H7 (cell line): ENCODE data around the gene ANKS1A. TPM values are rescaled to one million over a fixed set of nuclear protein-coding genes. Genes with fewer than 3 reads are reported as not detected.

Experiments
- DNase-seq: peaks from one replicate; pipeline ENCODE4 v3.0.0; 2012
- H3K27me3 ChIP-seq: 2 replicates; pipeline ENCODE4 v1.6.0; 2011; ENCODE audit warnings: mild to moderate bottlenecking, low read length; ENCODE audit not compliant: control insufficient read depth, insufficient read depth
- H3K36me3 ChIP-seq: replicated peaks from 2 replicates; pipeline ENCODE4 v1.5.1; 2011; ENCODE audit warnings: low read length; ENCODE audit not compliant: control insufficient read depth, insufficient read depth
- H3K4me3 ChIP-seq: 2 replicates; pipeline ENCODE4 v1.5.1; 2011; ENCODE audit warnings: low read depth, mild to moderate bottlenecking, control low read depth, low read length, moderate library complexity; ENCODE audit not compliant: insufficient read depth
- total RNA-seq: library from RNA; depleted of rRNA; stranded (reverse); fragments of >200 nt; shearing (Covaris generic); gene quantifications from 2 replicates; pipeline ENCODE4 v1.2.3, GENCODE V29; 2014

ANKS1A gene
- total RNA-seq, 1 experiment from 2014 or later = 22.4 TPM

GRCh38 chr6:35051396-35051795 is 162.3 kb downstream of the ANKS1A start:
- Histone ChIP-seq H3K27me3 (no peaks in the 10 kb centered on the region), H3K36me3 (peaks cover 5% of the 10 kb centered on the region), H3K4me3 (no peak overlapping the region)
- no peak for DNase-seq

- H3K27me3 ChIP-seq = no peaks in the 10 kb centered on the region
These were observed 163.0 kb downstream of the ANKS1A start for GRCh38 chr6:35051997-35052583.

GRCh38 chr6:35052694-35053565 is 163.9 kb downstream of the ANKS1A start:
- no peak overlapping the region for H3K4me3 ChIP-seq
- no peaks in the 10 kb centered on the region for H3K27me3 ChIP-seq
- peak; percentile 28 for DNase-seq
- peaks cover 5% of the 10 kb centered on the region for H3K36me3 ChIP-seq

More at GRCh38 chr6:35051997-35052583, 163.0 kb downstream of the ANKS1A start:
- no peak for DNase-seq
- Histone ChIP-seq H3K36me3 (peaks cover 5% of the 10 kb centered on the region), H3K4me3 (no peak overlapping the region)

GRCh38 chr6:35053701-35054100 is 164.6 kb downstream of the ANKS1A start:
- DNase-seq = no peak
- H3K27me3 ChIP-seq = no peaks in the 10 kb centered on the region
- peaks cover 8% of the 10 kb centered on the region for H3K36me3 ChIP-seq

GRCh38 chr6:35054106-35054742 is 165.2 kb downstream of the ANKS1A start:
- no peak overlapping the region for H3K4me3 ChIP-seq
- peaks cover 9% of the 10 kb centered on the region for H3K36me3 ChIP-seq
- no peak for DNase-seq
- H3K27me3 ChIP-seq = no peaks in the 10 kb centered on the region

More at GRCh38 chr6:35053701-35054100, 164.6 kb downstream of the ANKS1A start:
- no peak overlapping the region for H3K4me3 ChIP-seq

GRCh38 chr6:35054743-35055130 is 165.7 kb downstream of the ANKS1A start:
- no peak for DNase-seq
- no peak overlapping the region for H3K4me3 ChIP-seq
- no peaks in the 10 kb centered on the region for H3K27me3 ChIP-seq
- peaks cover 9% of the 10 kb centered on the region for H3K36me3 ChIP-seq

- no peak for DNase-seq
- Histone ChIP-seq H3K27me3 (no peaks in the 10 kb centered on the region), H3K36me3 (peaks cover 12% of the 10 kb centered on the region), H3K4me3 (no peak overlapping the region)
These were observed 166.8 kb downstream of the ANKS1A start for GRCh38 chr6:35055891-35056290.

GRCh38 chr6:35056952-35057351 is 167.9 kb downstream of the ANKS1A start:
- Histone ChIP-seq H3K27me3 (no peaks in the 10 kb centered on the region), H3K4me3 (no peak overlapping the region), H3K36me3 (peaks cover 13% of the 10 kb centered on the region)
- no peak for DNase-seq

- Histone ChIP-seq H3K4me3 (no peak overlapping the region), H3K27me3 (no peaks in the 10 kb centered on the region), H3K36me3 (peaks cover 15% of the 10 kb centered on the region)
- no peak for DNase-seq
These were observed 168.6 kb downstream of the ANKS1A start for GRCh38 chr6:35057449-35058357.

GRCh38 chr6:35058358-35058675 is 169.3 kb downstream of the ANKS1A start:
- H3K36me3 ChIP-seq = peaks cover 15% of the 10 kb centered on the region
- peak; percentile 52 for DNase-seq
- no peaks in the 10 kb centered on the region for H3K27me3 ChIP-seq
- H3K4me3 ChIP-seq = no peak overlapping the region

GRCh38 chr6:35058865-35059522 is 169.9 kb downstream of the ANKS1A start:
- H3K4me3 ChIP-seq = no peak overlapping the region
- DNase-seq = peak; percentile 52
- peaks cover 15% of the 10 kb centered on the region for H3K36me3 ChIP-seq
- H3K27me3 ChIP-seq = no peaks in the 10 kb centered on the region

- DNase-seq = peak; percentile 55
- H3K27me3 ChIP-seq = no peaks in the 10 kb centered on the region
- H3K4me3 ChIP-seq = no peak overlapping the region
- peaks cover 12% of the 10 kb centered on the region for H3K36me3 ChIP-seq
These were observed 170.7 kb downstream of the ANKS1A start for GRCh38 chr6:35059596-35060345.

- peaks cover 10% of the 10 kb centered on the region for H3K36me3 ChIP-seq
- H3K27me3 ChIP-seq = no peaks in the 10 kb centered on the region
- no peak overlapping the region for H3K4me3 ChIP-seq
- peak; percentile 29 for DNase-seq
These were observed 172.1 kb downstream of the ANKS1A start for GRCh38 chr6:35061102-35061615.
